HepG2 (cell line): ENCODE results near the gene PDXDC1. TPM values are rescaled to one million over a fixed set of nuclear protein-coding genes. Genes with fewer than 3 reads are reported as not detected.

Experiments used
- HNF4G ChIP-seq, 2 experiments: sonication (generic) in 1 of 2; formaldehyde crosslinking in 1 of 2; IDR thresholded peaks; 2 replicates each; pipeline versions ENCODE4 v1.4.0 to v1.6.1; 2011 to 2020; ENCODE audit warnings: borderline replicate concordance in 2 of 2, low read depth in 2 of 2, mild to moderate bottlenecking in 2 of 2, low read length in 1 of 2, missing genetic modification reagents in 1 of 2, moderate library complexity in 1 of 2
- HNRNPH1 ChIP-seq: fragments of 200-400 bp; formaldehyde crosslinking; optimal IDR thresholded peaks from 2 replicates; pipeline ENCODE3; 2017; ENCODE audit warnings: mild to moderate bottlenecking, low read depth, low read length
- MEIS1 ChIP-seq: sonication (generic); formaldehyde crosslinking; IDR thresholded peaks from 2 replicates; pipeline ENCODE4 v1.9.0; 2021; ENCODE audit warnings: mild to moderate bottlenecking, missing genetic modification reagents, moderate library complexity, borderline replicate concordance
- MTF2 ChIP-seq: sonication (generic); formaldehyde crosslinking; IDR thresholded peaks from 2 replicates; pipeline ENCODE4 v1.5.0; 2020; ENCODE audit warnings: missing genetic modification reagents, borderline replicate concordance
- NR2F1 ChIP-seq, 2 experiments: fragments of 450-650 bp in 1 of 2; formaldehyde crosslinking in 1 of 2; IDR thresholded peaks; 2 replicates each; pipeline versions ENCODE4 v1.5.0 to v1.6.1; 2016 to 2020; ENCODE audit warnings: mild to moderate bottlenecking in 1 of 2, missing compliant biosample characterization in 1 of 2, missing genetic modification reagents in 1 of 2, moderate library complexity in 1 of 2
- RBM22 ChIP-seq: fragments of 200-400 bp; formaldehyde crosslinking; optimal IDR thresholded peaks from 2 replicates; pipeline ENCODE3; 2017; ENCODE audit warnings: mild to moderate bottlenecking, low read length, moderate library complexity
- SOX6 ChIP-seq, 2 experiments: fragments of 450-650 bp in 1 of 2; sonication (generic) in 1 of 2; formaldehyde crosslinking in 1 of 2; IDR thresholded peaks; 2 replicates each; pipeline versions ENCODE4 v1.4.0 to v1.6.1; 2017 to 2020; ENCODE audit warnings: antibody characterized with exemption in 1 of 2, mild to moderate bottlenecking in 1 of 2, missing genetic modification reagents in 1 of 2
- SP140L ChIP-seq: sonication (generic); formaldehyde crosslinking; IDR thresholded peaks from 2 replicates; pipeline ENCODE4 v1.4.0; 2020; ENCODE audit warnings: missing genetic modification reagents, borderline replicate concordance
- THAP11 ChIP-seq: IDR thresholded peaks from 2 replicates; pipeline ENCODE4 v1.6.1; 2016; ENCODE audit warnings: missing biosample characterization, missing genetic modification reagents
- ZNF354B ChIP-seq: sonication (generic); formaldehyde crosslinking; IDR thresholded peaks from 2 replicates; pipeline ENCODE4 v1.8.0; 2022; ENCODE audit warnings: mild to moderate bottlenecking, missing genetic modification reagents
- ZNF747 ChIP-seq: sonication (generic); formaldehyde crosslinking; IDR thresholded peaks from 2 replicates; pipeline ENCODE4 v1.8.1; 2023; ENCODE audit warnings: missing genetic modification reagents, mild to moderate bottlenecking, borderline replicate concordance
- ZSCAN9 ChIP-seq: IDR thresholded peaks from 2 replicates; pipeline ENCODE4 v1.6.1; 2016; ENCODE audit warnings: borderline replicate concordance
- ZZZ3 ChIP-seq: sonication (generic); formaldehyde crosslinking; IDR thresholded peaks from 2 replicates; pipeline ENCODE4 v1.4.0; 2020; ENCODE audit warnings: missing genetic modification reagents, mild to moderate bottlenecking, borderline replicate concordance
- polyA plus RNA-seq, 8 experiments: library from polyadenylated mRNA; depleted of rRNA in 3 of 8; stranded (reverse) in 7 of 8; unstranded in 1 of 8; fragments of >200 nt; fragmentation: Illumina TruSeq in 4 of 8; extraction: Trizol in 4 of 8; gene quantifications; 2 replicates each; pipeline versions ENCODE4 v1.2.1 to v1.2.3, GENCODE V29; 2011 to 2016; ENCODE audit warnings: low read depth in 4 of 8, missing spikeins in 1 of 8, mixed read lengths in 1 of 8; ENCODE audit not compliant: insufficient read depth in 1 of 8
- total RNA-seq, 5 experiments: library from RNA; depleted of rRNA; stranded (reverse); fragments of >200 nt; fragmentation: Illumina TruSeq; extraction: Trizol; gene quantifications; 2 replicates each; pipeline ENCODE4 v1.2.3, GENCODE V29; 2016; ENCODE audit warnings: low read depth in 1 of 5
- TF ChIP-seq, protein P1 (sequence below): sonication (generic); formaldehyde crosslinking; IDR thresholded peaks from 2 replicates; pipeline ENCODE4 v1.4.0; 2020; ENCODE audit warnings: mild to moderate bottlenecking, missing genetic modification reagents
- TF ChIP-seq, protein P2 (sequence below): sonication (generic); formaldehyde crosslinking; IDR thresholded peaks from 2 replicates; pipeline ENCODE4 v1.8.1; 2023; ENCODE audit warnings: mild to moderate bottlenecking, missing genetic modification reagents
- TF ChIP-seq, protein P3 (sequence below): sonication (generic); formaldehyde crosslinking; IDR thresholded peaks from 2 replicates; pipeline ENCODE4 v1.4.0; 2020; ENCODE audit warnings: missing genetic modification reagents, borderline replicate concordance
- TF ChIP-seq, protein P4 (sequence below): sonication (generic); formaldehyde crosslinking; IDR thresholded peaks from 2 replicates; pipeline ENCODE4 v1.4.0; 2020; ENCODE audit warnings: missing genetic modification reagents, mild to moderate bottlenecking, borderline replicate concordance

PDXDC1 gene
- total and polyA plus RNA-seq, 2 of the 13 experiments (the other 11 are each of a cell fraction or from before 2014, with no cell fraction given), result 133 to 169 TPM

DNA sequence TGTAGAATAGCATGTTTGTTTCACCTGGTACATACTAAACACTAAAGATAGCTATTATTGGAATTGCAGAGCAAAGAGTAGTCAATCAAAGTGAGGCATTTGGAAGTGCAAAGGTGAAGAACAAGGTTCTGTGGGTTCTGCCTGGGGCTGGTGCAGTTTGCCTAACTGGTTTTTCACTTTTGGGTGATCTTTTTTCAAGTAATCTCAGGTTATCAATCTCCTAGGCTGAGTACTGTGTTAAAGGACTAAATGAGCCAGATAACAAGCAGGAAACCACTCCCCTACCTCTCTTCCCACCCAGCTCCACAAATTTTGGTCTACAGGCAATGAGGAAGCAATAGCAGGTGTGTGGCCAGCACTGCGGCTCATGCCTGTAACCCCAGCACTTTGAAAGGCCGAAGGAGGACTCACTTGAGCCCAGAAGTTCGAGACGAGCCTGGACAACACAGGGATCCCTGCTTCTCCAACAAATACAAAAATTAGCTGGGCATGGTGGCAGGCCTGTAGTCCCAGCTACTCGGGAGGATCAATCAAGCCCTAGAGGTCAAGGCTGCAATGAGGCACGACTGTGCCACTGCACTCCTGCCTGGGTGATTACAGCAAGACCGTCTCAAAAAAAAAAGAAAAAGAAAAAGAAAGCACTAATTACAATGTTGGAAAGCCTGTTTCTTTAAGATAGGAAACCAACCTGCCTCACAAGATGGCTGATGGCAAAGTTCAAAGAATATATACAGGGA, 83.0 kb downstream of the PDXDC1 start (continued):
- TF ChIP-seq MEIS1 (0 out of 2 replicates have a peak, but pooled peaks have one; percentile 22), HNRNPH1 (no peak), SP140L (no peak), NR2F1 (CRISPR knock-in tag; IDR thresholded peaks at IDR 0.05) (peak in 1 of 2 experiments; percentile 56; a peak in 2 of 4 replicates), RBM22 (peak; percentile 36), SOX6 (IDR thresholded peaks at IDR 0.05) (no peak), SOX6 (CRISPR knock-in tag; IDR thresholded peaks at IDR 0.05) (0 out of 2 replicates have a peak, but pooled peaks have one; percentile 14), ZNF747 (CRISPR knock-in tag) (0 out of 2 replicates have a peak, but pooled peaks have one; percentile 33), ZNF354B (CRISPR knock-in tag) (0 out of 2 replicates have a peak, but pooled peaks have one; percentile 27), HNF4G (IDR thresholded peaks at IDR 0.05; ENCODE audit: borderline replicate concordance, low read depth, low read length) (0 out of 2 replicates have a peak, but pooled peaks have one; percentile 33), HNF4G (CRISPR knock-in tag; IDR thresholded peaks at IDR 0.05; ENCODE audit: borderline replicate concordance, low read depth) (no peak), ZSCAN9 (CRISPR knock-in tag) (no peak), THAP11 (CRISPR knock-in tag) (peak; percentile 13; the same call in 1 of the 2 replicates), ZZZ3 (CRISPR knock-in tag) (no peak), MTF2 (CRISPR knock-in tag) (no peak)
- TF ChIP-seq, protein P1, sequence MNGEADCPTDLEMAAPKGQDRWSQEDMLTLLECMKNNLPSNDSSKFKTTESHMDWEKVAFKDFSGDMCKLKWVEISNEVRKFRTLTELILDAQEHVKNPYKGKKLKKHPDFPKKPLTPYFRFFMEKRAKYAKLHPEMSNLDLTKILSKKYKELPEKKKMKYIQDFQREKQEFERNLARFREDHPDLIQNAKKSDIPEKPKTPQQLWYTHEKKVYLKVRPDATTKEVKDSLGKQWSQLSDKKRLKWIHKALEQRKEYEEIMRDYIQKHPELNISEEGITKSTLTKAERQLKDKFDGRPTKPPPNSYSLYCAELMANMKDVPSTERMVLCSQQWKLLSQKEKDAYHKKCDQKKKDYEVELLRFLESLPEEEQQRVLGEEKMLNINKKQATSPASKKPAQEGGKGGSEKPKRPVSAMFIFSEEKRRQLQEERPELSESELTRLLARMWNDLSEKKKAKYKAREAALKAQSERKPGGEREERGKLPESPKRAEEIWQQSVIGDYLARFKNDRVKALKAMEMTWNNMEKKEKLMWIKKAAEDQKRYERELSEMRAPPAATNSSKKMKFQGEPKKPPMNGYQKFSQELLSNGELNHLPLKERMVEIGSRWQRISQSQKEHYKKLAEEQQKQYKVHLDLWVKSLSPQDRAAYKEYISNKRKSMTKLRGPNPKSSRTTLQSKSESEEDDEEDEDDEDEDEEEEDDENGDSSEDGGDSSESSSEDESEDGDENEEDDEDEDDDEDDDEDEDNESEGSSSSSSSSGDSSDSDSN, result peak; percentile 31; the same call in 1 of the 2 replicates
- TF ChIP-seq, protein P2, sequence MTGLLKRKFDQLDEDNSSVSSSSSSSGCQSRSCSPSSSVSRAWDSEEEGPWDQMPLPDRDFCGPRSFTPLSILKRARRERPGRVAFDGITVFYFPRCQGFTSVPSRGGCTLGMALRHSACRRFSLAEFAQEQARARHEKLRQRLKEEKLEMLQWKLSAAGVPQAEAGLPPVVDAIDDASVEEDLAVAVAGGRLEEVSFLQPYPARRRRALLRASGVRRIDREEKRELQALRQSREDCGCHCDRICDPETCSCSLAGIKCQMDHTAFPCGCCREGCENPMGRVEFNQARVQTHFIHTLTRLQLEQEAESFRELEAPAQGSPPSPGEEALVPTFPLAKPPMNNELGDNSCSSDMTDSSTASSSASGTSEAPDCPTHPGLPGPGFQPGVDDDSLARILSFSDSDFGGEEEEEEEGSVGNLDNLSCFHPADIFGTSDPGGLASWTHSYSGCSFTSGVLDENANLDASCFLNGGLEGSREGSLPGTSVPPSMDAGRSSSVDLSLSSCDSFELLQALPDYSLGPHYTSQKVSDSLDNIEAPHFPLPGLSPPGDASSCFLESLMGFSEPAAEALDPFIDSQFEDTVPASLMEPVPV (CRISPR knock-in tag), result 0 out of 2 replicates have a peak, but pooled peaks have one; percentile 38
- TF ChIP-seq, protein P3, sequence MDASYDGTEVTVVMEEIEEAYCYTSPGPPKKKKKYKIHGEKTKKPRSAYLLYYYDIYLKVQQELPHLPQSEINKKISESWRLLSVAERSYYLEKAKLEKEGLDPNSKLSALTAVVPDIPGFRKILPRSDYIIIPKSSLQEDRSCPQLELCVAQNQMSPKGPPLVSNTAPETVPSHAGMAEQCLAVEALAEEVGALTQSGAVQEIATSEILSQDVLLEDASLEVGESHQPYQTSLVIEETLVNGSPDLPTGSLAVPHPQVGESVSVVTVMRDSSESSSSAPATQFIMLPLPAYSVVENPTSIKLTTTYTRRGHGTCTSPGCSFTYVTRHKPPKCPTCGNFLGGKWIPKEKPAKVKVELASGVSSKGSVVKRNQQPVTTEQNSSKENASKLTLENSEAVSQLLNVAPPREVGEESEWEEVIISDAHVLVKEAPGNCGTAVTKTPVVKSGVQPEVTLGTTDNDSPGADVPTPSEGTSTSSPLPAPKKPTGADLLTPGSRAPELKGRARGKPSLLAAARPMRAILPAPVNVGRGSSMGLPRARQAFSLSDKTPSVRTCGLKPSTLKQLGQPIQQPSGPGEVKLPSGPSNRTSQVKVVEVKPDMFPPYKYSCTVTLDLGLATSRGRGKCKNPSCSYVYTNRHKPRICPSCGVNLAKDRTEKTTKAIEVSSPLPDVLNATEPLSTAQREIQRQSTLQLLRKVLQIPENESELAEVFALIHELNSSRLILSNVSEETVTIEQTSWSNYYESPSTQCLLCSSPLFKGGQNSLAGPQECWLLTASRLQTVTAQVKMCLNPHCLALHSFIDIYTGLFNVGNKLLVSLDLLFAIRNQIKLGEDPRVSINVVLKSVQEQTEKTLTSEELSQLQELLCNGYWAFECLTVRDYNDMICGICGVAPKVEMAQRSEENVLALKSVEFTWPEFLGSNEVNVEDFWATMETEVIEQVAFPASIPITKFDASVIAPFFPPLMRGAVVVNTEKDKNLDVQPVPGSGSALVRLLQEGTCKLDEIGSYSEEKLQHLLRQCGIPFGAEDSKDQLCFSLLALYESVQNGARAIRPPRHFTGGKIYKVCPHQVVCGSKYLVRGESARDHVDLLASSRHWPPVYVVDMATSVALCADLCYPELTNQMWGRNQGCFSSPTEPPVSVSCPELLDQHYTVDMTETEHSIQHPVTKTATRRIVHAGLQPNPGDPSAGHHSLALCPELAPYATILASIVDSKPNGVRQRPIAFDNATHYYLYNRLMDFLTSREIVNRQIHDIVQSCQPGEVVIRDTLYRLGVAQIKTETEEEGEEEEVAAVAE (CRISPR knock-in tag), result 0 out of 2 replicates have a peak, but pooled peaks have one; percentile 11
- TF ChIP-seq, protein P4, sequence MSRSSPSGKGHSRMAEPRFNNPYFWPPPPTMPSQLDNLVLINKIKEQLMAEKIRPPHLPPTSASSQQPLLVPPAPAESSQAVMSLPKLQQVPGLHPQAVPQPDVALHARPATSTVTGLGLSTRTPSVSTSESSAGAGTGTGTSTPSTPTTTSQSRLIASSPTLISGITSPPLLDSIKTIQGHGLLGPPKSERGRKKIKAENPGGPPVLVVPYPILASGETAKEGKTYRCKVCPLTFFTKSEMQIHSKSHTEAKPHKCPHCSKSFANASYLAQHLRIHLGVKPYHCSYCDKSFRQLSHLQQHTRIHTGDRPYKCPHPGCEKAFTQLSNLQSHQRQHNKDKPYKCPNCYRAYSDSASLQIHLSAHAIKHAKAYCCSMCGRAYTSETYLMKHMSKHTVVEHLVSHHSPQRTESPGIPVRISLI (CRISPR knock-in tag), result 0 out of 2 replicates have a peak, but pooled peaks have one; percentile 16
